GM19351 (cell line): ENCODE data around the gene ZNF600.
A peak's percentile ranks its signal among the peaks of the same experiment; 100 is the strongest.
"Not testable (repeated sequence)": the region's sequence is repeated elsewhere in the genome, so short reads cannot be mapped to it uniquely, and the experiment has no call there.

Experiments used
- ATAC-seq: cut with Tn5 transposase; IDR thresholded peaks from one replicate; pipeline ENCODE4 v1.9.1; 2021; ENCODE audit warnings: mild to moderate bottlenecking, moderate library complexity; ENCODE audit not compliant: unreplicated experiment

ZNF600 gene

GRCh38 chr19:52786464-52787354, at the start of gene ZNF600:
Gene ZNF600 (minus strand): TSS chr19:52786791. CDS start chr19:52778888, 7,903 bp downstream.
- ATAC-seq: peak; percentile 90

GRCh38 chr19:52834289-52834688, 47.7 kb upstream of the ZNF600 start:
- ATAC-seq: not testable (repeated sequence)

GRCh38 chr19:52833541-52833940, 47.0 kb upstream of the ZNF600 start:
- not testable (repeated sequence) for ATAC-seq

GRCh38 chr19:52829866-52830265, 43.3 kb upstream of the ZNF600 start:
- ATAC-seq: not testable (repeated sequence)

- no peak for ATAC-seq
Measured at GRCh38 chr19:52825765-52826164, 39.2 kb upstream of the ZNF600 start.

- ATAC-seq: no peak
Measured at GRCh38 chr19:52823676-52824075, 37.1 kb upstream of the ZNF600 start.

- ATAC-seq: peak; percentile 97
Measured at GRCh38 chr19:52821204-52821960, 34.8 kb upstream of the ZNF600 start, which contains the start of gene ZNF28. Gene ZNF28 (minus strand): TSS chr19:52821633. CDS start chr19:52817958, 3,675 bp downstream.

- ATAC-seq: peak; percentile 40
Measured at GRCh38 chr19:52820472-52821203, 34.0 kb upstream of the ZNF600 start.

- ATAC-seq: no peak
Measured at GRCh38 chr19:52809801-52810200, 23.2 kb upstream of the ZNF600 start.

- not testable (repeated sequence) for ATAC-seq
Measured at GRCh38 chr19:52799950-52800640, 13.5 kb upstream of the ZNF600 start.

- no peak for ATAC-seq
Measured at GRCh38 chr19:52789440-52789839, 2.8 kb upstream of the ZNF600 start.

GRCh38 chr19:52786078-52786463, 520 bp downstream of the ZNF600 start:
- peak; percentile 38 for ATAC-seq

GRCh38 chr19:52785506-52785905, 1.1 kb downstream of the ZNF600 start:
- ATAC-seq: no peak

- not testable (repeated sequence) for ATAC-seq
Measured at GRCh38 chr19:52782864-52783263, 3.7 kb downstream of the ZNF600 start.

- ATAC-seq: no peak
Measured at GRCh38 chr19:52778811-52779210, 7.8 kb downstream of the ZNF600 start.

- not testable (repeated sequence) for ATAC-seq
Measured at GRCh38 chr19:52756447-52756846, 30.1 kb downstream of the ZNF600 start.

GRCh38 chr19:52749780-52750179, 36.8 kb downstream of the ZNF600 start:
- ATAC-seq: no peak

GRCh38 chr19:52748336-52748950, 38.1 kb downstream of the ZNF600 start:
- no peak for ATAC-seq

- ATAC-seq: not testable (repeated sequence)
Measured at GRCh38 chr19:52745919-52746318, 40.7 kb downstream of the ZNF600 start.

GRCh38 chr19:52743091-52743490, 43.5 kb downstream of the ZNF600 start:
- no peak for ATAC-seq
